HL-60 (cell line): ENCODE measurements around the gene MNAT1.

ENCODE experiments used
- CTCF ChIP-seq: IDR thresholded peaks from one replicate; pipeline ENCODE4 v1.5.1; 2011; ENCODE audit warnings: low read length, control low read depth, inconsistent platforms; ENCODE audit not compliant: insufficient read depth
- POLR2AphosphoS5 ChIP-seq: IDR thresholded peaks from 2 replicates; pipeline ENCODE4 v1.6.1; 2012; ENCODE audit warnings: low read depth
- TF ChIP-seq, protein P1 (sequence below): IDR thresholded peaks from 2 replicates; pipeline ENCODE4 v1.6.1; 2012; ENCODE audit warnings: low read depth; ENCODE audit not compliant: insufficient replicate concordance

GRCh38 chr14:60933920-60934655 is 199.5 kb downstream of the MNAT1 start:
- TF ChIP-seq CTCF (no peak), POLR2AphosphoS5 (no peak)
- TF ChIP-seq, protein P1, sequence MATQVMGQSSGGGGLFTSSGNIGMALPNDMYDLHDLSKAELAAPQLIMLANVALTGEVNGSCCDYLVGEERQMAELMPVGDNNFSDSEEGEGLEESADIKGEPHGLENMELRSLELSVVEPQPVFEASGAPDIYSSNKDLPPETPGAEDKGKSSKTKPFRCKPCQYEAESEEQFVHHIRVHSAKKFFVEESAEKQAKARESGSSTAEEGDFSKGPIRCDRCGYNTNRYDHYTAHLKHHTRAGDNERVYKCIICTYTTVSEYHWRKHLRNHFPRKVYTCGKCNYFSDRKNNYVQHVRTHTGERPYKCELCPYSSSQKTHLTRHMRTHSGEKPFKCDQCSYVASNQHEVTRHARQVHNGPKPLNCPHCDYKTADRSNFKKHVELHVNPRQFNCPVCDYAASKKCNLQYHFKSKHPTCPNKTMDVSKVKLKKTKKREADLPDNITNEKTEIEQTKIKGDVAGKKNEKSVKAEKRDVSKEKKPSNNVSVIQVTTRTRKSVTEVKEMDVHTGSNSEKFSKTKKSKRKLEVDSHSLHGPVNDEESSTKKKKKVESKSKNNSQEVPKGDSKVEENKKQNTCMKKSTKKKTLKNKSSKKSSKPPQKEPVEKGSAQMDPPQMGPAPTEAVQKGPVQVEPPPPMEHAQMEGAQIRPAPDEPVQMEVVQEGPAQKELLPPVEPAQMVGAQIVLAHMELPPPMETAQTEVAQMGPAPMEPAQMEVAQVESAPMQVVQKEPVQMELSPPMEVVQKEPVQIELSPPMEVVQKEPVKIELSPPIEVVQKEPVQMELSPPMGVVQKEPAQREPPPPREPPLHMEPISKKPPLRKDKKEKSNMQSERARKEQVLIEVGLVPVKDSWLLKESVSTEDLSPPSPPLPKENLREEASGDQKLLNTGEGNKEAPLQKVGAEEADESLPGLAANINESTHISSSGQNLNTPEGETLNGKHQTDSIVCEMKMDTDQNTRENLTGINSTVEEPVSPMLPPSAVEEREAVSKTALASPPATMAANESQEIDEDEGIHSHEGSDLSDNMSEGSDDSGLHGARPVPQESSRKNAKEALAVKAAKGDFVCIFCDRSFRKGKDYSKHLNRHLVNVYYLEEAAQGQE, result no peak
